G401 (cell line): ENCODE measurements around the gene CREB5. TPM values are rescaled to one million over a fixed set of nuclear protein-coding genes. Genes with fewer than 3 reads are reported as not detected.
A peak's percentile ranks its signal among the peaks of the same experiment; 100 is the strongest.

ENCODE experiments used
- DNase-seq: peaks from one replicate; pipeline ENCODE4 v3.0.0-alpha.2; 2015; ENCODE audit warnings: low spot score
- in situ Hi-C: cut with HindIII; loops from 2 replicates; pipeline ENCODE4 v1.10.0; 2016; ENCODE audit warnings: low sequenced_read_pairs, mixed read lengths
- total RNA-seq: library from RNA; depleted of rRNA; stranded (reverse); fragments of >200 nt; shearing (Covaris generic); gene quantifications from 2 replicates; pipeline ENCODE4 v1.2.3, GENCODE V29; 2014; rRNA removed

Gene CREB5, protein sequence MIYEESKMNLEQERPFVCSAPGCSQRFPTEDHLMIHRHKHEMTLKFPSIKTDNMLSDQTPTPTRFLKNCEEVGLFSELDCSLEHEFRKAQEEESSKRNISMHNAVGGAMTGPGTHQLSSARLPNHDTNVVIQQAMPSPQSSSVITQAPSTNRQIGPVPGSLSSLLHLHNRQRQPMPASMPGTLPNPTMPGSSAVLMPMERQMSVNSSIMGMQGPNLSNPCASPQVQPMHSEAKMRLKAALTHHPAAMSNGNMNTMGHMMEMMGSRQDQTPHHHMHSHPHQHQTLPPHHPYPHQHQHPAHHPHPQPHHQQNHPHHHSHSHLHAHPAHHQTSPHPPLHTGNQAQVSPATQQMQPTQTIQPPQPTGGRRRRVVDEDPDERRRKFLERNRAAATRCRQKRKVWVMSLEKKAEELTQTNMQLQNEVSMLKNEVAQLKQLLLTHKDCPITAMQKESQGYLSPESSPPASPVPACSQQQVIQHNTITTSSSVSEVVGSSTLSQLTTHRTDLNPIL
- total RNA-seq, result 0.12 and 0.20 TPM in 2 replicates

DNA sequence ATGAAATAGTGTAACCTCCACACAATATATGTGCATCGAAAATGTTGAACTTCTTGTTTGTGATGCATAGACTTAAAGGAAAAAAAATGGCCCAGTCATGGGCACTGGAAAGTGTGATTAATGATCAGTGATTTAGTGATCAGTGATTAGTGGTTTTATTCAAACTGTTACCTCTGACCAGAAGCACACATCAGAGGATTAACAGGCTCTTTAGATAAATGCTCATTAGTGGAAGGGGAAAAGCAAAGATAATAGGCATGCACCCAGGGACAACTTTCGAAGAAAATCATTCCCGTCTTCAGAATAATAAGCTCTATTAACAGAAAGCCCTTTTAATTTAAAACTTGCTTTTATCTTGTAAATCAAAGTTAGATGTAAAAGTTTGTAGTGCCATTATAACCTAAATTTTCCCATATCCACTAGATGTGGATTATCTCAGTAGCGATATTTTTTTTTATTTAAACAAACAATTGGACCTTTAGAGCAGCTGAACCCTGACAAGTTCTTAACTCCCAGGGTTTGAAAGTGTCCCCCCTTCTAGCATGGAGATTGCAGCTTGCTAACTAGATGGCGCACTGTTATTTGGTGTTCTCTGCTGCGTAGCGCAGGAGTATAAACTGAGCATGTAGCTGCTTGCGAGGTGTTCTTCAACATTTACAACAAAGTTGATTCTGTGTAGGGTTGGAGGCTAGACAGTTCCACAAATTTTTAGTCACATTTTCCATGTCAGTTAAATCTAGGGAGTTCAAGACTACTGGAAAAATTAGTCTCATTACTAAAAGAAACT lies at the start of gene CREB5:
CREB5 (plus strand) TSS at position 643 of the 787 bp plus-strand sequence. CDS start 397 bp downstream, outside the sequence.
- in situ Hi-C loops, result no loop called here
- DNase-seq, result peak; percentile 48

DNA sequence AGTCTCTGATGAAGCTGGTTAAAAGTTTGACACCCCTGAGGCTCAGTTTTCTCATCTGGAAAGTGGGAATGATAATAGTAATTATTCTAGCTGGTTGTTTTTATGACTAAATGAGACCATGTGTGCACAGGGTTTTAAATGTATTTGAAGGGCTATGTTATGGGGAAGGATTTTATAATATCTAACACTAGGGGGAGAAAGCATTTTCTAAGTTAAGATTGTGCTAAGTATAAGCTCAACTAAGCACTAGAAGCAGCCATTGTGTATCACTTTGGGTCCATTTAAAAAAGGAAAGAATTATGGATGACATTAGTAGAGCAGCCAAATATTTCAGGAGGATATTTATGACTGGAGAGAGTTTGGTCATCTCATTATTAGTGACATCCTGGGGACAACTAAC lies 49.5 kb upstream of the CREB5 start:
- DNase-seq, result no peak
- in situ Hi-C loops, result no loop called here

DNA sequence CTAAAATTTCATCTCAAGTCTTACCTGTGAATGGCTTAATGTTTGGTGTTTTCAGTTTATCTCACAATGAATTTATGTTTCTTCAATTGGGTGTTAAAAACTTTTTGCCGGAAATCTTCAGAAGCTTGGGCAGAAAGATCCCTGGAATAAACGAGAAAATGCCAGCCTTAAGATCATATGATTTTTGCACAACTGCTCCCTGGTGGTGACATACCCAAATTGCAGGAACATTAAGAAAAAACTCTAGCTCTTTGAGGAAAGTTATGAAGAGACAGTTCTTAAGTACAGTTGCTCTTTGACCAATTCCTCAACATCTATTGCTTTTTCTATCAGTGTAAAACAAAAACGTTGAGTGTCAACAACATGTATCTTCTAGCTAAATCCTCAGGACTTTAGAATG lies 48.2 kb upstream of the CREB5 start:
- in situ Hi-C loops, result no loop called here
- DNase-seq, result no peak

DNA sequence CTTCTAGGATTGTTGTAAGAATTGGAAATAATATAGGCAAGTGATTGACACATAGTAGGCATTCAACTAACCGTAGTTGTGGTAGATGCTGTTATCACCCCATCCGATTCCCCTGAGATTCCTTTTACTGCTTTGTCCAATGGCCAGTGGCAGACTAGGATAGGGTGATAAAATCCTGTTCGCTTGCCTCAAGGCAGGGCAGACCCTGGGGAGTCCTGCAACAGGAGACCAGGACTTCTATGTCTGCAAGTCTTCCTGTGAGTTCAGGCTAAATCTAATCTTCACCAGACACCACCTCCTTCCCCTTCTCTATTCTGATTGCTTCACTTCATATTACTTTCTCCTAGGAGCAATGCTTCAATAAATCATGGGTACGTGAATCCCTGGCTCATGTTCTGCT lies 42.8 kb upstream of the CREB5 start:
- in situ Hi-C loops, result no loop called here
- no peak for DNase-seq

DNA sequence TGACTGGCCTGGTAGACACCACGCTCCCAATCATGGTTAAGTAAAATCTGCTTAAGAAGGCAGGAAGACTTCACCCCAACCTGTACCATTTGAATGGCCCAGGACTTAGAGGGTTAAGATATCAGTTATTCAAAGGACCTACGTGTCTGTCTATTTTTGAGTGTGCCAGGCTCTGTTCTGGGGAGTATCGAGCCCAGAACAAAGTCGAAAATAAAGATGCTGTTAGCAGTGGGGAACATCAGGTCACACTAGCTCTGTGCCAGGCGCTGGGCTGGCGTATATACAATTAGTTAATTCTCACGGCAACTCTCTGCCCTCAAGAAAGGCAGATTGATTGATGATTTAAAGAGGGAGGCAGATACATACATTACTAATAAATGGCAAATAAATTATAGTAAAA lies 40.5 kb upstream of the CREB5 start:
- in situ Hi-C loops, result no loop called here
- no peak for DNase-seq

DNA sequence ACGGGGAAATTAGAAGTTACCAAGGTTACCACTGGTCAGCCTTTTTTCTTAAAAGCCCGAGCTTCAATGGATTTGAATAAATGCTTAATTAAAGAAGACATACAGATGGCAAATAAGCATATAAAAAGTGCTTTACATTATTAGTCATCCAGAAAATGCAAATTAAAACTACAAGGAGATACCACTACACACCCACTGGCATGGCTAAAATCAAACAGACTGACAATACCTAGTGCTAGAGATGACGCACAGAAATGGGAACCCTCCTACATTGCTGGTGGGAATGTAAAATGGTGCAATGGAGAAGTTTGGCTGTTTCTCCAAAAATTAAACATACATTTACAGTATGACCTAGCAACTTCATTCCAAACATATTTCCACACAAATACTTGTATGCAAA lies 38.3 kb upstream of the CREB5 start:
- no peak for DNase-seq
- in situ Hi-C loops, result no loop called here

DNA sequence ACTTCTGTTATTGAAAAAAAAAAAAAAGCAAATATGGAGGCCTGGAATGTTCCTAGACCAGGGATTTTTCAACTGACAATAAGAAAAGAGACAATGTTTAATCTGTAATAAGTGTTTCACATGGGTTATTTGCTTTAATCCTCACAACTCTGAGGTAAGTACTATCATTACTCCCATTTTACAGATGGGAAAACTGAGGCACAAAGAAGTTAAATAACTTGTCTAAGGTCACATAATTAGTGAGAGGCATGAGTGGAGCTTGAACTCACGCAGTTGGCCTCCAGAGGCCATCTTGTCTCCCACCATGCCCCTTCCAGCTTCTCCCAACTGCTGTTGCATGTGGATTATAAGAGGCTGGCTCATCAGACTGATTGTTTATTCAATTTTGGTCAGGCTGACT lies 36.6 kb upstream of the CREB5 start:
- DNase-seq, result no peak
- in situ Hi-C loops, result no loop called here

DNA sequence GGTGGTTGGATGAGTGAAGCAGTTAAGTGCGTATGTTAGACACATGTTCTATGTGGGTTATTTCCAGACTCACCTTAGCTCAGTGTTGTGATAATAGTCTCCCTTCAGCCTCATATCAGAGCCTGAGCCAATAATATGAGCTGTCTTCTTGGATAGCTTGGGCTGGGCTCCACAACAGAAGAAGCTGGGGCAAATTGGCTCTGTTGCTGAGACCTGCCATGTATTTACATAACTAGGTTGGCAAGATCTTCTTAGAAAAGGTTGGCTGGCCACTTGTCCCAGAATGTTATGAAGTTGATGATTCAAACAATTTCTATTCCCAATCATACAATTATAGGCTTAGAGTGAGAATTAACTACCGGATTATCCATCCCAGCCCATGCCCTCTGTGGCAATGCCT lies 35.7 kb upstream of the CREB5 start:
- in situ Hi-C loops, result no loop called here
- no peak for DNase-seq

DNA sequence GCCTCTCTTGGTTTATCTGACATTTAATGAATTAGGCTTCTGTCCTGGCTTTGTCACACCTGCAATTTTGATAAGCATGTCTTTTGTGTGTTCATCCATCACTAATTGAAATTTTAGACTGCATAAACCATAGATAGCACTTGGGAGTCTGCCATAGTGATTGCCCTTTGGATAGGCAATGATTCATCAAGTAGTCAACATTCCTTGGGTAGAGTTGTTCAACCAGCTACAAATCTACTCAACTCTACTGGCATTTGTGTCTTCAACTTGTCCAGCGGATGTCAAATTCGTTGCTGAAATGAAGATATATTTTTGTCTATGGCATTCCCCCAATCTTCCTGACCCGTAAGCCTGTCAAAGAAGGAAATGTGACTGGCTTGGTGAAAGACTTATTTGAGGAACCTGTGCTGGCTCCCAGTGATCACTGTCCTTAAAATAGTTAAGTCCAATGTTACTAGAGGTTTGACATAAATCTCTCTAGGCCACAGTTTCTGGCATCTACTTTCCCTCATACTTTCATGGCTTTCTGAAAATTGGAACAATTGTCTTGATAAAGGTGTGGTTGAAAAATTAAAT lies 33.7 kb upstream of the CREB5 start:
- no peak for DNase-seq
- in situ Hi-C loops, result no loop called here

DNA sequence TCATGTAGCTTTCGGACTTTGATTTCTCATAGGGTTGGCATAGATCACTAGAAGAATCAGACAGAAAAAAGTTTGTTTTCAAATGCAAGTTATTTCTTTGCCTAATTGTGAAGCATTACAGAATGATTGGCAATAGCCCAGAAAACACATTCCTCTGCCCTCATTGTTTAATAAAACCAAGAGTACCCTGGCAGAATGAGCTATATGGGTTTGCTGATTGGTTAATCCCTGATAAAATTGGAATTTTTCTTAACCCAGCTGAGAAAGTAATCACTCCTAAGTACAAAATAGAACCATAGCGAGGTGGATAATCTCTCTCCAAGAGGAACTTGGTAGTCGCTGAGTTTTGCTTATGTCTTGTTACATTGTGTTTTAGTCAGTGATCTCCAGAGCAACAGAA lies 30.9 kb upstream of the CREB5 start:
- in situ Hi-C loops, result no loop called here
- no peak for DNase-seq

DNA sequence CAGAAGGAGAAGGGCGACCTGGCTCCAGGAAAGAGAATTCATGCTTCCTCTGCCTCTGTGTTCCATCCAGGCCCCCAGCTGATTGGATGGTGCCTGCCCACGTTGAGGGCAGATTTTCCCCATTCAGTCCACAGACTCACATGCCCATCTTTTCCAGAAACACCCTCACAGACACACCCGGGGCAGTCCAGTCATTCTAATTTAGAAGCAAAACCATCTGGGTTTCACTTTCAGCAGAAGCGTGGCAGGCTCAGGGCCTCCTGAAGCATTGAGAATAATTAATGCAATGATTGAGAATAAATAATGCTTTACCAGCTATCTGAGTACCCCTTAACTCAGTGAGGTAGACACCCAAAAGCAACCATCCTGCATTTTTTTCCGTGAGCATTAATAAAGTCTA lies 30.2 kb upstream of the CREB5 start:
- in situ Hi-C loops, result no loop called here
- no peak for DNase-seq

DNA sequence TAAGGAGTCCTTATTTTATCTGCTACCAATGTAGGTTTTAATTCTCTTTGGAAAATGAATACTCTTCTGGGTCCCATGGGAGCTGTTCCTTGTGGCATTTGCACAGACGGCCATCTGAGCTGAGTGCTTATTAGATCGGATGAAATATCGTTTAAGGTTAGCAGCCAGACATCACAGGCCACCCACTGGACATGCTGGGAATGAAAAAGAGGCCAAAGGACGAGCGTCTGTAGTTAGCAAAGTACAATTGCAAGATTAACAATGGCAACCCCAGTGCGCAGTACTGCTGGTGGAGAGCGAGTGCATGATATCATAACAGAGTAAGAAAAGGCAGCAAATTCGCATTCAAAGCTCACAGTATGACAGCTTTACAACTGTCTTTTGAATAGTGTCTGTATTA lies 28.3 kb upstream of the CREB5 start:
- in situ Hi-C loops, result no loop called here
- no peak for DNase-seq

DNA sequence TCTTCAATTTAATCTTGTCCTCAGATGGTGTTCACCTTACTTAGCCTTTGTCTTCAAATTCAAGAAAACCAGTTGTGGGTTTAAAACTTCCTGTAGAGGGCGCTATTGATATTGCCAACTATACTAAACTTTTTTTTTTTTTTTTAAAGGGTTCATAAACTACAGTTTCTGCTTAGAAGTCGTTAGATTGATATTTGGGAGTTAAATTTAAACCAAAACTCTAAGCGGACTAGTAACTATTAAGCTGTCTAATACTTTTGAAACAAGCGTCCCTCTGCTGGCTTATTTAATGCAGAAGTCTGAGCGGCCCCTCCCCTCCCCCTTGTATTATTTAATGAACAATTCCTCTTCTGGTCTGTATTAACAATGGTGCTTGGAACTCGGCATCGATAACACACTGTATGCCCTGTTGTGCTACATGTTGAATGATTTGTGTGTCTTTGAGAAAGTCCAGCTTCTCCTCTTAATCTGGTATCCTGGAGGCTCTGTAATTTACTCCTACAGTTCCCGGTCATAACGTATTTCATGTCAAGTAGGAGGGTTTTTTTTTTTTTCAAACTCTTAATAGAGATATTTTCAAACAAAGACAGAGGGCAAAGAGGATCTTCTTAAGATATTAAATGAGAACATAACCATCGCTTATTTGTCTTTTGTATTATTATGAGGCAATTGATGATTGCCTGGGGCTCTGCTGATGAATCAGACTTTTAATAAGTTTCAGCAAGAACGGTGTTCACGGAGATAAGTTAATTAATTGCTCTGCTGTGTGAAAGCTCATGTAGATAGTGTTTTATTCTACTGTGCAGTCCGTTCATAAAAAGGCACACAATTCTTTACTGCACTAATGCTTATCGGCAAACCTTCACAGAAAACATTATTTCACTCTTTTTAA lies 22.6 kb upstream of the CREB5 start:
- in situ Hi-C loops, result no loop called here

DNA sequence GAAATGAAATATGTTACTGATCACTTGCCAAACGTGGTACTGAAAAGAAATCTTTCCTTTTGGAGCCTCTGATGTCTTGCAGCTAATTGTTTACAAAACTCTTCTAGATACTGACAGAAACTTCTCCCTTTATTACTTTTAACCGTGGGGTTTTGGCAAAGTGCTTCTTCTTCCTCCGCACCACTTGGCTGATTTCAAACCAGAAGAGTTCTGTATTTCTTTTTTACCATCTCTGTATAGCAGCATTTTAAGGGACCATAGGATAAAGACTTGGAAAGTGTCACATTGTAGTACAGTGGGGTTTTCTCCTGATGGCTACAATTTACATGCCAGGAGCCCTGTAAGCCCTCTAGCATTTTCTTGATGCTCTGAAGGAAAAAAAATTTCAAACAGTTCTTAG lies 21.9 kb upstream of the CREB5 start:
- in situ Hi-C loops, result no loop called here
- DNase-seq, result no peak

More for the DNA sequence above, 22.6 kb upstream of the CREB5 start:
- peak; percentile 72 for DNase-seq

DNA sequence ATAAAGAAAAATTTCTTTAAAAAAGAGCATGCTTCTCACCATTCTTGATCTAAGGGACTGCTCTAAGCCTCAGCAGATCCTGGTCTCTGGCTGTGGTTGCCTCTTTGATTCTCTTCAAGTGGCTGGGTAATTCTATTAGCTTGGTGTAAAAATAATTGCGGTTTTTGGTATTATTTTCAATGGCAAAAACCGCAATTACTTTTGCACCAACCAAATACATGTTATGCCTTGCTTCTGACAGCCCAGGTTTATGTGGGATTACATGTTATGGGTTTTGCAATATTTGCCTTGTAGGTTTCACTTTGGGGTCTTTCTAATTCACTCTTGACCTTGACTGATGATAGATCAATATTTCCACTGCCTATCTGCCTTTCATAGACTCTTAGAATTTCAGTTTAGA lies 20.0 kb upstream of the CREB5 start:
- no peak for DNase-seq
- in situ Hi-C loops, result no loop called here

DNA sequence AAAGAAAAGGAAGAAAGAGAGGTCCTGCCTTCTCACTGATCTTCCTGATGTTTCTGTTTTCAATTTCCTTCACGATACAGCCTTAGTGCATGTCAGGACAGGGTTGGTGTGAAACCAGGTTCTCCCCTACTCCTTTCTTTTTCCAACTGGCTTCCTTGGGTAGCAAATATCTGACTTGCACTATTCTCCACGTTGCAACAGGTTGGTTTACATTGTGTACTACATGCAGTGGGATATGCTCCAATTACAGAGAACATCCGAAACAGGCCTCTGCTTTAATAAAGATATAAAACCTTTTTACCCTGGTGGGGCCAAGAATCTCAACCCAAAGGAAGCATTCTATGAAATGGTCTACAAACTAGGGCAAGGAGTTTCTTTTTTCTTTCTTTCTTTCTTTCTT lies 16.9 kb upstream of the CREB5 start:
- in situ Hi-C loops, result no loop called here
- DNase-seq, result no peak

DNA sequence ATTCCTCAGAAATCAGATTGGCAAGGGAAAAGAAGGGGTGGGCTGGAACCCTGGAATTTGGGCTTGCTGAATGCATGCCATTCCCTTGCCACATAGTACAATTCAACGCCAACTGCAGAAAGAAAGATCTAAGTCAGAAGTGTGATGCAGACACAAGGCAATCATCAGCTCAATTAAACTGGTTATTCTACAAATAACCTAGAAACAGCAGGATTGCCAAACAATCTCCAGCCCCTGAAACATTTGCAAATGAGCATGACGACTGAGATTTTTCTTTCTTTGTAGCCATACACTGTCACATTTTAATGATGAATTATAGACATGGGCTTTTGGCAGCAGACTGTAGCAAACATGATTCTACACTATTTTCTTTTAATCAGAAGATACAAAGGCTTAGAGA lies 16.5 kb upstream of the CREB5 start:
- no peak for DNase-seq
- in situ Hi-C loops, result no loop called here

DNA sequence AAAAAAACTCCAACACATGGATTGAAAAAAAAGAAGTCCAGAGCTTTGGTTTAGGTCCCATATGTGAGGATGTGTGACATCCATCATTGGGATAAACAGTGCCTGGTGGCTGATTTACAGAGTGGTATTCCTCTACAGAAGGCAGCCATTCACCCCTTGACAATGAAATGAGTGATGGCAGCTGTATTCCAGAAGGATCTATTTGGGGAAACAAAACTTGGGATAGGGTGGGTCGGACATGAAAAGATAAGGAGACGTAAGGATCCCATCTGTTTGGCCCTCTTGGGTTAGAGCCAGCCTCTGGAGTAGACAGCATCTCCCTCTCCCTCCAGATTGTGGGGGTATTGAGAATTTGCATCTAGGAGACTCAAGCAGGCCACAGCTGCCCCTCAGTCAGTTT lies 15.2 kb upstream of the CREB5 start:
- in situ Hi-C loops, result no loop called here
- no peak for DNase-seq

DNA sequence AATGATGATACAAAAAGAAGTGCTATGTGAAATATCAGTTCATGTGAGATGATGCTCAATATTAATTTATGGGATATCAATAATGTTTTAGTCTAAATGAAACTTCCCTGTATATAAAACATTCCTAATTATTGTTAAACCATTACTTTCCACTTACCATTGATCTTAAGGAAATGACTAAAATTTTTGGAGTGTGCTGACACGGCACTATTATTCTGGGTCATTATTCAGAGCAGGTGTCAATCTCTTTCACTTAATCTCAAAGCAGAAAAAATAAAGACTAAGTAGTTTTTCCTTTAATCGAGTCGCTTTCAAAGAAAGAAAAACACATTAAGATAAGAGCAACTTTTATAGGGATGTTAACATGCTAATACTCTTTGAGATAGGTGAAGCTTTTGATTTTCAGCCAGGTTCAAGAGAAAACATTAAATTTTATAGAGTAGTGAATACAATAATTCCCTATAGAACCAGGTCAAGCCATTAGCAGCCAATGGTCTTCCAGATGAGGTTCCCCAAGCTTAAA lies 11.4 kb upstream of the CREB5 start:
- no peak for DNase-seq
- in situ Hi-C loops, result no loop called here
